ENCODE measurements around the gene NRROS.

DNA sequence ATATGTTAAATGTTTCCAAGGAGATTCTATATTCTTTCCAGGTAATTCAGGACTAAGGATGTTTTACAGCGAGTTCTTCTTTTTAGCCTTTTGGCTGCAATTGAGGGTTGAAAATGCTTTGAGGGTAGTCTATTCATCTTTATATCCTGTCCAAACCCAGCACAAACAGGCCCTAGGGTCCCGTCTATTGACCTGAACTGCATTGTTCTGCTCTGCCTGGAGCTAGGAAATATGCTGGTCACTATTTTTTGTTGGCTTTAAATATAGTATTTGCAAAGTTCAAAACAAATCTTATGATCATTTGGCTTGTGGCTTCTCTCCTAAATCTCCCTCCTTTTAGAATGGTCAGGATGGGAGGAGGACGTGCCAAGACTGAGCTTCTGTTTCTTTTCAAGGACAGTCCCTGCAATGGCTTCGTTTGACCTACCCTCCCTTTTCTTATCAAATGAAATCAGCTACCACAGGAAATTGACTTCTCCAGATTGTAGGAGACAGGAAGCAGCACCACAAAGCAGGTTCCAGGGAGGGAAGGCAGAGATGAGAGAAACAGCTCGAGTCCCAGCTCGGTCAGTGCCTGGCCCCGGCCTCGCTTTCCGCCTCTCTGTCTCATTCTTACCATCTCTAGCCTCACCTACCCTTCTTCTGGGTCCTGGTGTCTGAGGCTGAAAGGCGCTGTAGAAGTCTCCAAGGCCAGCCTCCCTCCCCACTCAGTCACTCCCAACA is 27.6 kb upstream of the NRROS start:
- TF ChIP-seq POLR2A (IDR thresholded peaks at IDR 0.05; ENCODE audit: low read length) = peak; percentile 35
- TF ChIP-seq GATA1 (IDR thresholded peaks at IDR 0.05; ENCODE audit: low read depth, low read length) = no peak
